ENCODE measurements around the gene SLC25A19. TPM values are rescaled to one million over a fixed set of nuclear protein-coding genes. Genes with fewer than 3 reads are reported as not detected.

Gene SLC25A19
- total and polyA plus RNA-seq, 9 of the 15 experiments (the other 6 are each of a cell fraction or from before 2014, with no cell fraction given) = 33.4 to 76.6 (median 55.3) TPM

GRCh38 chr17:75267411-75268232 lies 21.6 kb downstream of the SLC25A19 start (continued):
- TF ChIP-seq ZBTB9 (CRISPR knock-in tag; IDR thresholded peaks at IDR 0.05) (no peak), RCOR1 (IDR thresholded peaks at IDR 0.05; ENCODE audit: borderline replicate concordance in 1 of 2, low read depth in 2 of 2, low read length in 2 of 2) (peak in 1 of 2 experiments; percentile 46; a peak in 1 of 4 replicates), SMC3 (conservative IDR thresholded peaks at IDR 0.05; ENCODE audit: insufficient read depth, low read depth, low read length) (0 out of 2 replicates have a peak, but pooled peaks have one; percentile 12), SAP30 (IDR thresholded peaks at IDR 0.05; ENCODE audit: borderline replicate concordance, insufficient read depth, low read depth, low read length, poor library complexity, severe bottlenecking) (no peak), ILK (tag; IDR thresholded peaks at IDR 0.05; ENCODE audit: borderline replicate concordance, low read depth) (no peak), ATF1 (CRISPR knock-in tag; IDR thresholded peaks at IDR 0.05) (no peak), ATF1 (tag; IDR thresholded peaks at IDR 0.05) (peak; percentile 50), CTBP1 (IDR thresholded peaks at IDR 0.05; ENCODE audit: borderline replicate concordance) (peak; percentile 73), PCBP1 (IDR thresholded peaks at IDR 0.05; ENCODE audit: low read depth, low read length, poor library complexity, severe bottlenecking) (no peak), POLR2AphosphoS2 (IDR thresholded peaks at IDR 0.05; ENCODE audit: low read length) (0 out of 2 replicates have a peak, but pooled peaks have one; percentile 72), HMGN3 (IDR thresholded peaks at IDR 0.05; ENCODE audit: borderline replicate concordance, extremely low read depth, insufficient read length, low read depth, low read length) (no peak), ZFX (CRISPR knock-in tag; IDR thresholded peaks at IDR 0.05) (peak; percentile 62), ETV5 (CRISPR knock-in tag; IDR thresholded peaks at IDR 0.05; ENCODE audit: low read depth) (peak; percentile 25; the same call in 1 of the 2 replicates), ZNF740 (CRISPR knock-in tag; IDR thresholded peaks at IDR 0.05) (peak; percentile 51; the same call in 1 of the 2 replicates), ZNF740 (tag; IDR thresholded peaks at IDR 0.05) (no peak), CBX3 (IDR thresholded peaks at IDR 0.05; ENCODE audit: borderline replicate concordance in 1 of 2, low read length in 2 of 2) (peak in 1 of 2 experiments; percentile 33; a peak in 1 of 3 replicates), ESRRB (CRISPR knock-in tag; IDR thresholded peaks at IDR 0.05; ENCODE audit: borderline replicate concordance) (no peak), CREB1 (IDR thresholded peaks at IDR 0.05) (no peak), CREB1 (CRISPR knock-in tag; IDR thresholded peaks at IDR 0.05) (0 out of 2 replicates have a peak, but pooled peaks have one; percentile 17), CXXC5 (CRISPR knock-in tag; IDR thresholded peaks at IDR 0.05) (peak; percentile 49), IRF2 (CRISPR knock-in tag; IDR thresholded peaks at IDR 0.05) (no peak), RAD21 (CRISPR knock-in tag; conservative IDR thresholded peaks at IDR 0.05 in 1 of 2, IDR thresholded peaks at IDR 0.05 in 1 of 2) (peak in 1 of 2 experiments; percentile 52; a peak in 2 of 4 replicates), CHD4 (IDR thresholded peaks at IDR 0.05; ENCODE audit: insufficient read depth, insufficient replicate concordance, low read depth, low read length, poor library complexity, severe bottlenecking) (no peak), CHD2 (IDR thresholded peaks at IDR 0.05; ENCODE audit: low read depth, low read length) (no peak), MYC (IDR thresholded peaks at IDR 0.05; ENCODE audit: low read depth, low read length) (peak; percentile 59), MYC (CRISPR knock-in tag; IDR thresholded peaks at IDR 0.05; ENCODE audit: borderline replicate concordance, low read depth) (no peak)
